ENCODE results near the gene FNIP1.

DNA sequence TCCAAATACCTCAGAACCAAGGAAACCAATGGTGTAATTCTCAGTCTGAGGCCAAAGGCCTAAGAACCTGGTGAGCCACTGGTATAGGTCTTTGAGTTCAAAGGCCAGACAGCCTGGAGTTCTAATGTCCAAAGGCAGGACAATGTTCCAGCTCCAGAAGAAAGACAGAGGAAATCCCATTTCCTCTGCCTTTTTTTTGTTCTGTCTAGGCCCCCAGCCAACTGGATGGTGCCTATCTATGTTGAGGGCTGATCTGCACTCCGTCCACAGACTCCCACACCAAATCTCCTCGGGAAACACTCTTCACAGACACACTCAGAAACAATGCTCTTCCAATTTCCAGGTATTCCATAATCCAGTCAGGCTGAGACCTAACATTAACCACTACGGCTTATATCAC is 30.1 kb downstream of the FNIP1 start:
- no peak for TF ChIP-seq CTCF (IDR thresholded peaks at IDR 0.05)
- no peak for TF ChIP-seq POLR2A (IDR thresholded peaks at IDR 0.05)
